HG03196 (cell line): Measurements from ENCODE around the gene BUB3.
"Not testable (repeated sequence)": the region's sequence is repeated elsewhere in the genome, so short reads cannot be mapped to it uniquely, and the experiment has no call there.

ENCODE experiments used
- ATAC-seq: cut with Tn5 transposase; IDR thresholded peaks from one replicate; pipeline ENCODE4 v1.9.1; 2021; ENCODE audit not compliant: unreplicated experiment

The BUB3 gene

DNA sequence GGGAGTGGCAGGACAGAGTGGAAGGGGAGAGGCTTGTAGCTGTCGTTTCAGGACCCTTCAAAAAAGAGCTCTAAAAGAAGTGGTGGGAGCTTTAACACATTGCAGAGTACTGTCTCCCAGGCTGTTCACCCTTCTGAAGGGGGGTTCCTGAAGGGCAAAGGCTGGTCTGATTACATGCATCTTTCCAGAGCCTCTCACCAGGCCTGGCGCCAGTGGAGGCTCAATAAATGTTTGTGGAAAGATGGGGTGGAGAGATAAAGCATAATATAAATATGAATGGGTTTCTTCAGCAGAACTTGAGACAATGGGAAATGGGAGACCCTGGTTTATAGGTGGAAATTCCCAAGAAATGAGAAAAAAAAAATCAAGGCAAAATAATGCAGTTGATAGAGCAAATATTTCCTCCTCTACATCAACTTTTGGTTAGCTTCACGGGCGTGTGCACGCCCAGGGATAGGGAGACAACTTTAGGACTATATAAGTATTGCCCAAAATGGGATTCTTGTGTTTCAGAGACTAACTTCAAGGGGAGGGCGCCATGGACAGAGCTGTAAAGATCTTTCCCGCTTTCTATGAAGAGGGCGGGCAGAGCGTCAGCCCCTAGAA, 613 bp upstream of the BUB3 start:
- no peak for ATAC-seq

- peak; percentile 55 for ATAC-seq
Observed at GRCh38 chr10:123154711-123155505, 706 bp downstream of the BUB3 start.

GRCh38 chr10:123156078-123156477, 1.9 kb downstream of the BUB3 start:
- no peak for ATAC-seq

DNA sequence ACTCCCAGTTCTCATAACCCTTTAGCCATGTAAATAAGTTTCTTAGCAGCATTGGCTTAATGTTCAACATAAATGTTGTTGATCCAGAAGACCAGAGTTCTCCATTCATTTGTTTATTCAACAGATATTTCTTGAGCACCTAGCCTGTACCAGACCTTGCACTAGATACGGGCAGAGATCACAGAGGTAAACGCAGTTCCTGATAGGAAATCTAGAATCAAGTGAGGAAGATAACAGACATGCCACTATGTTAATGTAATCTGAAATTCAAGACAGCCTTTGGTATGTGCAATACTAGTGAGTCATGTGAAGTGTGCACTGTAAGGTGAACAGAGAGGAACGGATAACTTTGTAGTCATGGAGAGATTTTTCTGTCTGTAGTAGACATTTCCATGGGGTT, 3.0 kb downstream of the BUB3 start:
- ATAC-seq = no peak

DNA sequence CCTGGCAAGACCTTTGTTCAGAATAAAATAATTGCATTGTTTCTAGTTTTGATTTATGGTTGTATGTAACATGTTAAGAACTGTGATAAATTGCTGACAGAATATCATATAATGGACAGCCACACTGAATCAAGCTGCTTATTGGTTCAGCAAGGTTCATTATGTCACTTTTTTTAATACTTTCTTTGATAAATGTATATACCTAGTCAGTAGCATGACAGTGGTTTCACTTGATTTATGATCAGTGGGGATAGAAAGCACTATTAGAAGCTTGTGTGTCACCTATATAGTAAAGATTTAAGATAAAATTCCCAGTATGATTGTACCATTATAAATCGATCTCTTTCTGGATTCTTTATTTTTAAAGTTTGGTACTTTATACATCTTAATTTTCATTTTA, 4.5 kb downstream of the BUB3 start:
- no peak for ATAC-seq

GRCh38 chr10:123160311-123160980, 6.2 kb downstream of the BUB3 start:
- no peak for ATAC-seq

GRCh38 chr10:123164319-123164718, 10.1 kb downstream of the BUB3 start:
- ATAC-seq = no peak

DNA sequence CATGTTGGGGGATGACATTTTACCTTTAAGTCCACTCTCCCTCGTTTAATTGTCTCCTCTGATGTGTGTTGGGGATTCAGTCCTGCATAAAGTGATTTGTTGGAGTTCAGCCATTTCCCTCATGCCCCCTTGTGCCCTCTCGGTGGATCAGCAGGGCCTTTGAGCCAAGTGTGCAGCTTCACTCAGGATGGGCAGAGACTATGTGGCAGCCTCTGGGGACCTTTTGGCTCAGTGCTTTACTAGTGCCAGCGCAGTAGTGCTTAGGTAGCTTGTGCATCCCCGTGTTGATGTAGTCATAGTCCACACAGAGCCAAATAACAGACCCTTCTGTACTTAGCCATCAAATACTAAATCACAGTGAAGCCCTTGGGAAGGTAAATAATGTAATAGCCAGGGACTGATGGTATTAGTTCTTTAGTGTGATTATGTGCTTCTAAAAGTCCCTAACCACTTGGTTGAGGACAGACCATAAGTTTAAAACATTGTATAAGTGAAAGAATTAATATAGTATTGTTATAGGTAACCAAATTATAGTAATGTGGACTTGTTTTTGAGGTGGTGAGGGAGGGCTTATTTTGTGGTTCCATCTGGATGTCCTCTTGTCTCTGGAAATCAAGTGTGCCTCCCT, 11.4 kb downstream of the BUB3 start:
- no peak for ATAC-seq

DNA sequence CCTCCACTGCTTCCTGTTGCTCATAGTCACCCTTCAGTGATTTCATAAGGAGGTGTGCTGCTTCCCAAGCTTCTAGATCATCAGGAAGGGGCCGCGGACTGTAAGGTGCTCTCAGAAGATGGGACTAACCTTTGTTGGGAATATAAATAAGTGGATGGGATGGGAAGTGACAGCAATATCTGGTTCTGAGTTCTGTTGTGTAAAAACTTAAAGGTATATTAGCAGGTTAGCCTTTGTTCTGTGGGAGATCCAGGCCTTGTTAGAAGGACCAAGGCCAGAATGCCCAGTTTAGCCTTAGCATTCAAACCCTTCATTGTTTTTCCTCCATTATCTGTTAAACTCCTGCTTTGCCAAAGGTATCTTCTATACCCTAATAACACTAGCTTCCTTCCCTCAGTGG, 12.4 kb downstream of the BUB3 start:
- ATAC-seq = no peak

DNA sequence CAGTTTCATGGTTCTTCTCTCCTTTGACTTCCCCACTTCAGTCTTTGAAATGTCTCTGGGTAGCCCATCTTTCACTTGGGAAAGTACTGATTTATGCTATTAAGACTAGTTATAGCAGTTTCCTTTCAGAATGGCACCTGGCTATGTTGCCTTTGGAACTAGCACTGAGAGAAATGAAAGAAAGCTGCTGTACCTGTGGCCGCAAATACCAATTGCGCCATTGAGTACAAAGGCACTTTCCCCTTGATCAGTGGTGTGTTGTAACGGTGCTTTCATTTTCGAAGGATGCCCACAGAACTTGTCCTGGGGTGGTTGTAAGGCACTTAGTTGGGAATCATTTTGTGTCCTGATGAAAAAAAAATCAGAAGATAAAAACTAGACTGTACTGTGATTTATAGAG, 16.8 kb downstream of the BUB3 start:
- ATAC-seq = no peak

- not testable (repeated sequence) for ATAC-seq
Observed at GRCh38 chr10:123171616-123172015, 17.4 kb downstream of the BUB3 start.

GRCh38 chr10:123175389-123176387, 21.5 kb downstream of the BUB3 start:
- ATAC-seq = no peak

- not testable (repeated sequence) for ATAC-seq
Observed at GRCh38 chr10:123178390-123178789, 24.2 kb downstream of the BUB3 start.

GRCh38 chr10:123180101-123181090, 26.2 kb downstream of the BUB3 start:
- no peak for ATAC-seq

DNA sequence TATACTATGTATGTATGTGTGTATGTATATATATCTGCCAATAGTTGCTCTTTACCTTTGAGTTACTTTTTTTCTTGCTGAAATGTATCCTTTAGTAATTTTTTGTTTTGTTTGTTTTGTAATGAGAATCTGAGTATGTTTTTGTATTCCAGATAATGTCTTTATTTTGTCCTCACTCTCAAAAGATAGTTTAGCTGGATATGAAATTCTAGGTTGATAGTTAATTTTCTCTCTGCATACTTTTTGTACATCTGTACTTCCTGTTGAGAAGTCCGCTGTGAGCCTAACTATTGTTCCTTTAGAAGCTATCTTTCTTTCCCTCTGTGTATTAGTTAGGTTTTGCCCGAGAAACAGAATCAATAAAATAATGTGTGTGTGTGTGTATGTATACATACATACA, 29.5 kb downstream of the BUB3 start:
- no peak for ATAC-seq

DNA sequence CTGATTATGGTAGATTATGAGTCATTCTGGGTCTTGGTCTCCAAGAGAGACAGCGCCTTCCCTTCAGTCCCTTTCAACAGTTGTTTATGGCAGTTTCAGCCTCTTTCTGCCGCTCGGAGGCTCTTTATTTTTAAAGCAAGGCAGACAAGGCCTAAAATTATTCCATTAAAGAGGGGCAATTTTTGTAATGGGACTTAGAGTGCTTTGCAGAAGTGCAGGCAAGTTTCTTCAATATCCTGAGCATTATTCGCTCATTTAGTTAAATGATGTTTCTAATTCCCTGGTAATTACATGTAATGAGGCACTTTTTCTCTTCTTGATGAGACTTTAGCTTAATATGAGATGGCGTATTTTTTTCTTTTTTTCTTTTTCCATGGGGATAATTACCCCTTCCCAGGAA, 33.6 kb downstream of the BUB3 start:
- no peak for ATAC-seq

DNA sequence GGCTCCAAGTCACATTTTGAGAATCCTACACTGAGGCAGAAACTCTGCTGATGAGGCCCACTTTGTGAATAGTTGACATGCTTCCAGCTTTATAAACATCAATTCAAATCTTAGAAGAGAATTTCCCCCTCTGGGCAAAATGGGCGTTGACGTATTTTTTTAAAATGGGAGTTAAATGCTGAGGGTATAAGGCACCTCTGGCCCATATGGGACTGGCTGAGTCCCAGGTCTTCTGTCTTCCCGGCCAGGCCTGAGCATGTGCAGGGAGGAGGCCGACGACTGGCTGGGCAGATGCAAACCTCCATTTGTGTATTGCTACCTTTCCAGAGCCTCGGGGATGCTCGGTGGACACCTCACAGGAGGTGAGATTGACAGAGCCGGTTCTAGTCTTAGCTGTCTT, 37.7 kb downstream of the BUB3 start:
- no peak for ATAC-seq

DNA sequence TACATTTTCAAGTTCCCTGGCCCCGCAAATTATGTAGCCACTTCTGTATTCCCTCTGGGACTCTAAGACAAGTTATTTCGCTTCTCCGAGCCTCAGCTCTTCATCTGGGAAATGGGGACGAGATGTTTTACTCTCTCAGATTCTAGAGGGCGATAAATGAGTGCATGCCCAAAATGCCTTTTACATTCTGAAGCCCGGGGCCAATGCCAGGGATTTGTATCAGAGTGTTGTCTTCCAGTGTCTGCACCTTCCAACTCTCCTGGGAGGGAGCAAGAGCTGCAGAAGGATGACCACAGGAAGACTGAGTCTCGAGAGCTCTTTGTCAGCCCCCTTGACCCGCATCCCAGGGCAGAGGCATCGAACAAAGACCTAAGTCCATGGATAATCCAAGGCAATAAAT, 39.9 kb downstream of the BUB3 start:
- no peak for ATAC-seq

DNA sequence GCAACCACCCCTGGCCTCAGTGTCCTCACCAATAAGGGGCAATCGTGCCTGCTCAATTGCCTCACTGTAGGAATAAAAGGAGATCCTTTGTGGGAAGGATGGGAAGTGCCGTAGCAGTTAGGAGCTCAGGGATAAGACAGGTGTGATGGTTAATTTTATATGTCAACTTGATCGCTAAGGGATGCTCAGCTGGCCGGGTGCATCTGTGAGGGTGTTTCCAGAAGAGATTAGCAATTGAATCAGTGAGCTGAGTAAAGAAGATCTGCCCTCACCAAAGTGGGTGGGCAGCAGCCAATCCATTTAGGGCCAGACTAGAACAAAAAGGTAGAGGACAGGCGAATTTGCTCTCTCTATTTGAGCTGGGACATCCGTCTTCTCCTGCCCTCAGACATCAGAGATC, 46.3 kb downstream of the BUB3 start:
- ATAC-seq = no peak
